Measurements from ENCODE around the gene LRRC25.
"Not testable (repeated sequence)": the region's sequence is repeated elsewhere in the genome, so short reads cannot be mapped to it uniquely, and the experiment has no call there.

LRRC25 gene

DNA sequence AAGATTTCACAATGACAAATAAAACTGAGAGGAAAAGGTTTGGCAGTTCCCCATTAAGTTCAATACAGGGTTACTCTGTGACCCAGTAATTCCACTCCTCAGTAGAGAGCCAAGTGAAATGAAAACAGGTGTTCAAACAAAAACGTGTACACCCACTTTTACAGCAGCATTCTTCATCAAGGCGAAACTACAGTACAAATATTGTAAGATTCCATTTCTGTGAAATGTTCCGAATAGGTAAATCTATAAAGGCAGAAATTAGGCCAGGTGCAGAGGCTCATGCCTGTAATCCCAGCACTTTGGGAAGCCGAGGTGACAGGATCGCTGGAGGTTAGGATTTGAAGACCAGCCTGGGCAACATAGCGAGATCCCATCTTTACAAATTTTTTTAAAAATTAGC lies 20.4 kb downstream of the LRRC25 start:
- no peak overlapping the region for H3K4me3 ChIP-seq (ENCODE audit: low read depth, low read length)
- TF ChIP-seq, protein P1, sequence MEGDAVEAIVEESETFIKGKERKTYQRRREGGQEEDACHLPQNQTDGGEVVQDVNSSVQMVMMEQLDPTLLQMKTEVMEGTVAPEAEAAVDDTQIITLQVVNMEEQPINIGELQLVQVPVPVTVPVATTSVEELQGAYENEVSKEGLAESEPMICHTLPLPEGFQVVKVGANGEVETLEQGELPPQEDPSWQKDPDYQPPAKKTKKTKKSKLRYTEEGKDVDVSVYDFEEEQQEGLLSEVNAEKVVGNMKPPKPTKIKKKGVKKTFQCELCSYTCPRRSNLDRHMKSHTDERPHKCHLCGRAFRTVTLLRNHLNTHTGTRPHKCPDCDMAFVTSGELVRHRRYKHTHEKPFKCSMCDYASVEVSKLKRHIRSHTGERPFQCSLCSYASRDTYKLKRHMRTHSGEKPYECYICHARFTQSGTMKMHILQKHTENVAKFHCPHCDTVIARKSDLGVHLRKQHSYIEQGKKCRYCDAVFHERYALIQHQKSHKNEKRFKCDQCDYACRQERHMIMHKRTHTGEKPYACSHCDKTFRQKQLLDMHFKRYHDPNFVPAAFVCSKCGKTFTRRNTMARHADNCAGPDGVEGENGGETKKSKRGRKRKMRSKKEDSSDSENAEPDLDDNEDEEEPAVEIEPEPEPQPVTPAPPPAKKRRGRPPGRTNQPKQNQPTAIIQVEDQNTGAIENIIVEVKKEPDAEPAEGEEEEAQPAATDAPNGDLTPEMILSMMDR (IDR thresholded peaks at IDR 0.05; ENCODE audit: low read depth, low read length) = no peak

DNA sequence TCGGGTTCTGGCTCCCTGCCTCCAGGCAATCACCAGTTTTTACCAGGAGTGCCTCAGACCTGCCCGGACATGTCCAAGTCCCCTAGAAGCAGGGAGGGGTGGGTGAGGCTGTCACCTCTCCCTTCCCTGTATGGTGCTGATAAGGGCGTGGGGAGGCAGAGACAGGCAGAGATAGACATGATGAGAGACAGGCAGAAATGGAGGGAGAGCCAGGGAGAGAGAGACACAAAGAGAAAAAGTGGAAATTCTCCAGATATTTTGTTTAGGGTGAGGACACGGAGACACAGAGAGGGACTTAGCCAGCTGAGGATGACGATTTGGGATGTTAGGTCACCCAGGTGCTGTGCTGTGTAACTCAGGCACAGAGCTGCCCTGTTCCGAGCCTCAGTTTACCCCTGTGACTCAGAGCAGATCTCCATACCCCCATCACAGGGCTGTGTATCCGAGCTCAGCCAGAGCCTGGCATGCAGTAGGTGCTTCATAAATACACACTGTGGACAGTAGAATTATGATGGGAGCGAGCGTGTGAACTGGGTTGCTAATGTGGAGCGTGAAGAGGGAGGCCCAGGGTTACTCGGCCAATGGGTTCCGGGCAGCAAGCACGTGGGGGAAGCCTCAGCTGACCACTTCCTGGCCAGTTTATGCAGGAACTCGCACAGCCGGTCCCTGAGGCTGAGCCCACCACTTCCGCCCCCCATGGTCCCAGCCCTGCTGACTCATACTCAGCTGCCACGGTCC lies 23.4 kb downstream of the LRRC25 start:
- TF ChIP-seq, protein P1 (IDR thresholded peaks at IDR 0.05; ENCODE audit: low read depth, low read length) = no peak
- H3K4me3 ChIP-seq (ENCODE audit: low read depth, low read length) = no peak overlapping the region

DNA sequence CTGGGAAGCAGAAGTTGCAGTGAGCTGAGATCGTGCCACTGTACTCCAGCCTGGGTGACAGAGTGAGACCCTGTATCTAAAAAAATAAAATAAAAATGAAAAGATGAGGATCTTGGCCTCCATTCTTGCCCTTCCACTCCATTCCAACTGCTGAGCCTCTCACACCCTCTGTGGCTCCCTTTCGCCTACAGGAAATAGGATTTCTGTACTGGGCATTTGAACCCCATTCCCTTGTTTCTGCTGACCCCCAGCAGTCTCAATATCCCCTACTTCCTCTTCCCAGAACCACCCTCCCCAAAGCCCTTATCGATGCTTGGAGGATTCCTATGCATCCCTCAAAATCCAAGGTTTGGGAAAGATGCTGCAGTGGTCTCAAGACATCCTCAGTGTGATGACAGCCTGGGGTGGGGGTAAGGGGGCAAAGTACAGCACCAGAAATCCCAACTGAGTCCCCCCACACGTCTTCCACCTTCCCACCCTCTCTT lies 24.0 kb downstream of the LRRC25 start:
- TF ChIP-seq, protein P1 (IDR thresholded peaks at IDR 0.05; ENCODE audit: low read depth, low read length) = no peak
- H3K4me3 ChIP-seq (ENCODE audit: low read depth, low read length) = no peak overlapping the region

DNA sequence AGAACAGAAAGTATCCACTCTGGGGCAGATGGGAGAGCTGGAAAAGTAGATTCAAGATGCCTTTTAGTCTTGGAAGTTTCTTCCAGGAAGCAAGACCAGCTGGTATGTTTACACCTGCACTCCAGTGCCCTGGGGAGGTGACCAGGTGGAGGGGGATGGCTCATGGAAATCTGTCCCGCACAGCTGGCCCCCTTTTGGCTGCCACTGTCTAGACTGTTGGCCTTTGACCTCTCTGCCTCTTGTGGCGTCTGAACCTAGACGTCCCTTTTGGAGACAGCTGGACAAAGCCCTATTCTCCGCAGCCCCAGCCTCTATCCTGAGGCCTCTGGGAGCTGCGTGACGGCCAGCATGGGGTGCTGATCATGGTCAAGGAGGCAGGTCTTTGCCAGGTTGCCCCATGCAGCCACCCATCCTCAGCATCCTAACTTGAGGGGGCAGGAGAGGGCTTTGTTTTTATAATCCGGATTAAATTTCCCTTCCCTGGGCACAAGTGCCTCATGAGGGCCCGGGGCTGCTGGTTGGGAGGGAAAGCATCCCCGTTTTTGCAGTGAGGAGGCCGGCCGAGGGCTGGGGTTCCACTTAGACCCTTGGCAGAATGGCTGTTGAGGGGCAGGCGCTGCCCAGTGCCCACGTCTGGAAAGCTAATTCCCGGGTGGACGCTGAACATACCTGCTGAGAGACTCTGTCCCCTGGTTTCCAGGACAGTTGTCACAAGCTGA lies 28.8 kb downstream of the LRRC25 start:
- H3K4me3 ChIP-seq (ENCODE audit: low read depth, low read length) = no peak overlapping the region
- TF ChIP-seq, protein P1 (IDR thresholded peaks at IDR 0.05; ENCODE audit: low read depth, low read length) = no peak

DNA sequence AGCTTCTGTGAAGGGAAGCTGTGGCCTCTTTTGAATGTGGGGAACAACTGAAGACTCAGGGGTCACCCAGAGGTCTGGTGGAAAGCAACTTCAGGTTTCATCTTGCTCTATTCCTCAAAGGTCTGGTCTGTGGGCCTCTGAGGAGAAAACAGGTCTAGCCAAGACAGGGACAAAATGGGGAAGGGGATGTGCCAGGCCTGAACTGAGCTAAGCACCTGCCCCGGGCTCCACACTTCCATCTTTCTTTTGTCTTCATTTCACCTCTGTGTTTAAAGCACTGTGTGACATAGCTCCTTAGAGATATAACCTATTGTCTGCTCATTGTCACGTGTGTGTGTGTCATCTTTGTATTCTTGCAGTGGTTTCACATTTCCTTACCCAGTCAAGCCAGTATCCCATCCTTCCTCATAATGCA lies 31.4 kb downstream of the LRRC25 start:
- TF ChIP-seq, protein P1 (IDR thresholded peaks at IDR 0.05; ENCODE audit: low read depth, low read length) = no peak
- H3K4me3 ChIP-seq (ENCODE audit: low read depth, low read length) = no peak overlapping the region

DNA sequence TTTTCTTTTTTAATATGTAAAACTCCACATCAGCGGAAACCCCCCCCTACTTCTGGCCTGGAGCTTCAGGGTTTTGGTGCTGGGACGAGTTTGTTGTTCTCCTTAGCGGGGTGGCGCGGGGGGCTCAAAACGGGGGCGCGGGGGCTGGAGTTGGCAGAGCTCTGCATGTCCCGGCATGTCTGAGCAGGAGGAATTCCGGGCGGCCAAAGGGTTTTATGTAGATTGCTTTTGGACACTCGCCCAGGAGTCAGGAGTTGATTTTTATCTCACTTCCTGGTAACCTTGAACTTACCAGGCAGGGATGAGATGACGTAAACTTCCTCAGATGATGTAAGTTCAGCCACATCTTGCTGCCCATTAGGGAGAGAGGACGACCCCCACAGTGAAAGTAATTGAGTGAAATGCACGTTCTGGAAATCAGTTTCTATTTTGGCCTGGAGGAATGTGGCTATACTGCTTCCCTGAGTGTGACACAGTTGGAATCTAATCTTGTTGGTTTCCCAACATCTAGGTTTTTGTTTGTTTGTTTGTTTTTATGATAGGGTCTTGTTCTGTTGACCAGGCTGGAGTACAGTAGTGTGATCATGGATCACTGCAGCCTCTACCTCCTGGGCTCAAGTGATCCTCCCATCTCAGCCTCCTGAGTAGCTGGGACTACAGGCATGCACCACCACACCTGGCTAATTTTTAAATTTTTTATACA lies 32.4 kb downstream of the LRRC25 start:
- TF ChIP-seq, protein P1 (IDR thresholded peaks at IDR 0.05; ENCODE audit: low read depth, low read length) = no peak
- H3K4me3 ChIP-seq (ENCODE audit: low read depth, low read length) = no peak overlapping the region

DNA sequence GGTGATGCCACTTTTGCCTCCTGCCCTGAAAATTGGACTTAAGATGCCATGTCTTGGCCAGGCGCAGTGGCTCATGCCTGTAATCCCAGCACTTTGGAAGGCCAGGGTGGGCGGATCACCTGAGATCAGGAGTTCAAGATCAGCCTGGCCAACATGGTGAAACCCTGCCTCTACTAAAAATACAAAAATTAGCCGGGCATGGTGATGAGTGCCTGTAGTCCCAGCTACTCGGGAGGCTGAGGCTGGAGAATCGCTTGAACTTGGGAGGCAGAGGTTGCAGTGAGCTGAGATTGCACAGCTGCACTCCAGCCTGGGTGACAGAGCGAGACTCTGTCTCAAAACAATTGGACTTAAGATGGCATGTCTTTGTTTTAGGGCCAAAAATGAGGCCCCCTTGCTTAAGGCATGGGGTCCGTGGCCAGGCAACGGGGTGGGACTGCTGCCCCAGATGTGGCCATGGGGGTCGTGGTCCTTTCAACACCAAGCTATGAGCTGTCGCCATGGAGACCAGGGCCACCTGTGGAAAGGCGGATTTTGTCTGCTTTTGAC lies 33.1 kb downstream of the LRRC25 start:
- H3K4me3 ChIP-seq (ENCODE audit: low read depth, low read length) = not testable (repeated sequence)

Data from WI38 (cell line).